H1 (cell line): ENCODE data around the gene PDE6B. TPM values are rescaled to one million over a fixed set of nuclear protein-coding genes. Genes with fewer than 3 reads are reported as not detected.

Experiments
- CREB1 ChIP-seq: IDR thresholded peaks from 2 replicates; pipeline ENCODE4 v1.6.1; 2012; ENCODE audit warnings: inconsistent platforms
- GTF2F1 ChIP-seq: IDR thresholded peaks from 2 replicates; pipeline ENCODE4 v1.6.1; 2012; ENCODE audit warnings: low read depth, low read length, improper control_type of control experiment, borderline replicate concordance
- NRF1 ChIP-seq: IDR thresholded peaks from 2 replicates; pipeline ENCODE4 v1.6.1; 2011; ENCODE audit warnings: mild to moderate bottlenecking, low read depth, low read length, improper control_type of control experiment
- SIX5 ChIP-seq: IDR thresholded peaks from 2 replicates; pipeline ENCODE4 v1.6.1; 2011; ENCODE audit warnings: mild to moderate bottlenecking, low read depth, low read length
- TAF7 ChIP-seq: optimal IDR thresholded peaks from 2 replicates; pipeline ENCODE3; 2011; ENCODE audit warnings: low read depth, mild to moderate bottlenecking, inconsistent platforms, low read length, moderate library complexity, borderline replicate concordance
- polyA plus RNA-seq, 7 experiments: library from polyadenylated mRNA; depleted of rRNA in 3 of 7; stranded (reverse) in 5 of 7; unstranded in 2 of 7; fragments of >200 nt in 5 of 7; fragments of 200-250 nt in 2 of 7; gene quantifications; 1 replicate in 5 of 7; 2 replicates in 1 of 7; 4 replicates in 1 of 7; pipeline versions ENCODE4 v1.2.1 to v1.2.3, GENCODE V29; 2011 to 2013; ENCODE audit warnings: missing spikeins in 2 of 7, mixed read lengths in 2 of 7
- total RNA-seq: library from RNA; stranded (reverse); fragmentation: NEBNext Ultra II Directional; extraction: Animal tissue kit (Norgen Biotek cat#: 25700); gene quantifications from 2 replicates; pipeline ENCODE4 v1.2.1, GENCODE V29; 2021
- TF ChIP-seq, protein P1 (sequence below): fragments of 300-600 bp; sonication (generic); IDR thresholded peaks from 2 replicates; pipeline ENCODE4 v1.7.1; 2012; ENCODE audit warnings: low read length, moderate library complexity, mild to moderate bottlenecking, inconsistent platforms; ENCODE audit not compliant: insufficient replicate concordance
- TF ChIP-seq, protein P2 (sequence below): IDR thresholded peaks from 2 replicates; pipeline ENCODE4 v1.6.1; 2012; ENCODE audit warnings: low read length, inconsistent platforms
- TF ChIP-seq, protein P3 (sequence below): IDR thresholded peaks from 2 replicates; pipeline ENCODE4 v1.6.1; 2011; ENCODE audit warnings: low read depth, mild to moderate bottlenecking, low read length; ENCODE audit not compliant: insufficient read depth

Gene PDE6B
- total and polyA plus RNA-seq, 2 of the 8 experiments (the other 6 are each of a cell fraction or from before 2014, with no cell fraction given) = 4.1 to 8.4 TPM

DNA sequence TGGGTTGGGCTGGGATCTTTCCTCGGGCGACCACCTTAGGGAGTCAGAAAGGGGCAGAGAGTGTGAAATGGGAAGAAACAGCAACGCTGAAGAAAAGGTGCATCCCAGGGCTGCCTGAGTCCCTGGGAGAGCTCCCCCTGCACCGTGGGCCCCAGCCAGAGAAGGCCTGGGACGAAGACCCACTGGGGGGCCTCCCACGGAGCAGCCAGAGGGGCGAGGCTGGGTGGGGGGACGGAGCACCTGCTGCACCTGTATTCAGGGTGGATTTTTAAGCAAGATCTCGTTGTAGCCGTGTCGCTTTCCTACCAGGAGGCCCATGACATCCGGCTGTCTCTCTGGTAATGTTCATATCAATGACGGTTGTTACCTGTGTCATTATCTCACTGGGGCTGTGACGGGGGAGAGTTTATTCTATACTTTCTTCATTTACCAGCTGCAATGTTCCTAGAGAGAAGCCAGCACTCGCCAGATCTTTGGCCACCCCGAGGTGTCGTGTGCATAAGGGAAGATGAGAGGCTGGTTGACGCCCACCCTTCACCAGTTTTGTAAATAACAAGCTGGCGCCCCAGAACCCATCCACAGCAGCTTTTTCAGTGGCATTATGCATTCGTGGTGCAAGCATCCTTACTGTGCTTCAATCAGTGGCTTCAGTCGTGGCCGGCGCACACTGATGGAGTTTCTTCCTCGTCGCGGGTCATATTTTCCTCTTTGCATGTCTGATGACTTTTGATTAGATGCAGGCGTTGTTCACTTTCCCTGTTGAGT is 74.6 kb downstream of the PDE6B start (continued):
- TF ChIP-seq, protein P1, sequence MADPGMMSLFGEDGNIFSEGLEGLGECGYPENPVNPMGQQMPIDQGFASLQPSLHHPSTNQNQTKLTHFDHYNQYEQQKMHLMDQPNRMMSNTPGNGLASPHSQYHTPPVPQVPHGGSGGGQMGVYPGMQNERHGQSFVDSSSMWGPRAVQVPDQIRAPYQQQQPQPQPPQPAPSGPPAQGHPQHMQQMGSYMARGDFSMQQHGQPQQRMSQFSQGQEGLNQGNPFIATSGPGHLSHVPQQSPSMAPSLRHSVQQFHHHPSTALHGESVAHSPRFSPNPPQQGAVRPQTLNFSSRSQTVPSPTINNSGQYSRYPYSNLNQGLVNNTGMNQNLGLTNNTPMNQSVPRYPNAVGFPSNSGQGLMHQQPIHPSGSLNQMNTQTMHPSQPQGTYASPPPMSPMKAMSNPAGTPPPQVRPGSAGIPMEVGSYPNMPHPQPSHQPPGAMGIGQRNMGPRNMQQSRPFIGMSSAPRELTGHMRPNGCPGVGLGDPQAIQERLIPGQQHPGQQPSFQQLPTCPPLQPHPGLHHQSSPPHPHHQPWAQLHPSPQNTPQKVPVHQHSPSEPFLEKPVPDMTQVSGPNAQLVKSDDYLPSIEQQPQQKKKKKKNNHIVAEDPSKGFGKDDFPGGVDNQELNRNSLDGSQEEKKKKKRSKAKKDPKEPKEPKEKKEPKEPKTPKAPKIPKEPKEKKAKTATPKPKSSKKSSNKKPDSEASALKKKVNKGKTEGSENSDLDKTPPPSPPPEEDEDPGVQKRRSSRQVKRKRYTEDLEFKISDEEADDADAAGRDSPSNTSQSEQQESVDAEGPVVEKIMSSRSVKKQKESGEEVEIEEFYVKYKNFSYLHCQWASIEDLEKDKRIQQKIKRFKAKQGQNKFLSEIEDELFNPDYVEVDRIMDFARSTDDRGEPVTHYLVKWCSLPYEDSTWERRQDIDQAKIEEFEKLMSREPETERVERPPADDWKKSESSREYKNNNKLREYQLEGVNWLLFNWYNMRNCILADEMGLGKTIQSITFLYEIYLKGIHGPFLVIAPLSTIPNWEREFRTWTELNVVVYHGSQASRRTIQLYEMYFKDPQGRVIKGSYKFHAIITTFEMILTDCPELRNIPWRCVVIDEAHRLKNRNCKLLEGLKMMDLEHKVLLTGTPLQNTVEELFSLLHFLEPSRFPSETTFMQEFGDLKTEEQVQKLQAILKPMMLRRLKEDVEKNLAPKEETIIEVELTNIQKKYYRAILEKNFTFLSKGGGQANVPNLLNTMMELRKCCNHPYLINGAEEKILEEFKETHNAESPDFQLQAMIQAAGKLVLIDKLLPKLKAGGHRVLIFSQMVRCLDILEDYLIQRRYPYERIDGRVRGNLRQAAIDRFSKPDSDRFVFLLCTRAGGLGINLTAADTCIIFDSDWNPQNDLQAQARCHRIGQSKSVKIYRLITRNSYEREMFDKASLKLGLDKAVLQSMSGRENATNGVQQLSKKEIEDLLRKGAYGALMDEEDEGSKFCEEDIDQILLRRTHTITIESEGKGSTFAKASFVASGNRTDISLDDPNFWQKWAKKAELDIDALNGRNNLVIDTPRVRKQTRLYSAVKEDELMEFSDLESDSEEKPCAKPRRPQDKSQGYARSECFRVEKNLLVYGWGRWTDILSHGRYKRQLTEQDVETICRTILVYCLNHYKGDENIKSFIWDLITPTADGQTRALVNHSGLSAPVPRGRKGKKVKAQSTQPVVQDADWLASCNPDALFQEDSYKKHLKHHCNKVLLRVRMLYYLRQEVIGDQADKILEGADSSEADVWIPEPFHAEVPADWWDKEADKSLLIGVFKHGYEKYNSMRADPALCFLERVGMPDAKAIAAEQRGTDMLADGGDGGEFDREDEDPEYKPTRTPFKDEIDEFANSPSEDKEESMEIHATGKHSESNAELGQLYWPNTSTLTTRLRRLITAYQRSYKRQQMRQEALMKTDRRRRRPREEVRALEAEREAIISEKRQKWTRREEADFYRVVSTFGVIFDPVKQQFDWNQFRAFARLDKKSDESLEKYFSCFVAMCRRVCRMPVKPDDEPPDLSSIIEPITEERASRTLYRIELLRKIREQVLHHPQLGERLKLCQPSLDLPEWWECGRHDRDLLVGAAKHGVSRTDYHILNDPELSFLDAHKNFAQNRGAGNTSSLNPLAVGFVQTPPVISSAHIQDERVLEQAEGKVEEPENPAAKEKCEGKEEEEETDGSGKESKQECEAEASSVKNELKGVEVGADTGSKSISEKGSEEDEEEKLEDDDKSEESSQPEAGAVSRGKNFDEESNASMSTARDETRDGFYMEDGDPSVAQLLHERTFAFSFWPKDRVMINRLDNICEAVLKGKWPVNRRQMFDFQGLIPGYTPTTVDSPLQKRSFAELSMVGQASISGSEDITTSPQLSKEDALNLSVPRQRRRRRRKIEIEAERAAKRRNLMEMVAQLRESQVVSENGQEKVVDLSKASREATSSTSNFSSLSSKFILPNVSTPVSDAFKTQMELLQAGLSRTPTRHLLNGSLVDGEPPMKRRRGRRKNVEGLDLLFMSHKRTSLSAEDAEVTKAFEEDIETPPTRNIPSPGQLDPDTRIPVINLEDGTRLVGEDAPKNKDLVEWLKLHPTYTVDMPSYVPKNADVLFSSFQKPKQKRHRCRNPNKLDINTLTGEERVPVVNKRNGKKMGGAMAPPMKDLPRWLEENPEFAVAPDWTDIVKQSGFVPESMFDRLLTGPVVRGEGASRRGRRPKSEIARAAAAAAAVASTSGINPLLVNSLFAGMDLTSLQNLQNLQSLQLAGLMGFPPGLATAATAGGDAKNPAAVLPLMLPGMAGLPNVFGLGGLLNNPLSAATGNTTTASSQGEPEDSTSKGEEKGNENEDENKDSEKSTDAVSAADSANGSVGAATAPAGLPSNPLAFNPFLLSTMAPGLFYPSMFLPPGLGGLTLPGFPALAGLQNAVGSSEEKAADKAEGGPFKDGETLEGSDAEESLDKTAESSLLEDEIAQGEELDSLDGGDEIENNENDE = no peak
- TF ChIP-seq, protein P2, sequence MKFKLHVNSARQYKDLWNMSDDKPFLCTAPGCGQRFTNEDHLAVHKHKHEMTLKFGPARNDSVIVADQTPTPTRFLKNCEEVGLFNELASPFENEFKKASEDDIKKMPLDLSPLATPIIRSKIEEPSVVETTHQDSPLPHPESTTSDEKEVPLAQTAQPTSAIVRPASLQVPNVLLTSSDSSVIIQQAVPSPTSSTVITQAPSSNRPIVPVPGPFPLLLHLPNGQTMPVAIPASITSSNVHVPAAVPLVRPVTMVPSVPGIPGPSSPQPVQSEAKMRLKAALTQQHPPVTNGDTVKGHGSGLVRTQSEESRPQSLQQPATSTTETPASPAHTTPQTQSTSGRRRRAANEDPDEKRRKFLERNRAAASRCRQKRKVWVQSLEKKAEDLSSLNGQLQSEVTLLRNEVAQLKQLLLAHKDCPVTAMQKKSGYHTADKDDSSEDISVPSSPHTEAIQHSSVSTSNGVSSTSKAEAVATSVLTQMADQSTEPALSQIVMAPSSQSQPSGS = no peak
- TF ChIP-seq, protein P3, sequence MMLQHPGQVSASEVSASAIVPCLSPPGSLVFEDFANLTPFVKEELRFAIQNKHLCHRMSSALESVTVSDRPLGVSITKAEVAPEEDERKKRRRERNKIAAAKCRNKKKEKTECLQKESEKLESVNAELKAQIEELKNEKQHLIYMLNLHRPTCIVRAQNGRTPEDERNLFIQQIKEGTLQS = no peak
- no peak for TF ChIP-seq CREB1
- TF ChIP-seq NRF1 = no peak
- TF ChIP-seq SIX5 = no peak
- TF ChIP-seq GTF2F1 = no peak
- no peak for TF ChIP-seq TAF7
